Panc1 (cell line): ENCODE results near the gene TP63. TPM values are rescaled to one million over a fixed set of nuclear protein-coding genes. Genes with fewer than 3 reads are reported as not detected.
"Not testable (repeated sequence)": the region's sequence is repeated elsewhere in the genome, so short reads cannot be mapped to it uniquely, and the experiment has no call there.

ENCODE experiments used
- ATAC-seq: fragments of 200-7000 bp; cut with Tn5 transposase; 2 replicates; pipeline ENCODE4 v1.9.1; 2020; ENCODE audit warnings: mild to moderate bottlenecking, moderate library complexity
- BruUV-seq: library from RNA; stranded (reverse); fragments of 400-500 nt; replicated peaks from 2 replicates; lab custom pipeline; 2021; lab: Mats Ljungman, UMichigan
- CTCF ChIA-PET: fragments of 300-600 bp; sonication (Branson Sonifier 250); formaldehyde crosslinking; loops from one replicate; lab custom pipeline; 2022; ENCODE audit warnings: antibody characterized with exemption; lab: Charles Lee
- POLR2A ChIA-PET: fragments of 300-600 bp; sonication (Branson Sonifier 250); formaldehyde crosslinking; loops from one replicate; lab custom pipeline; 2022; ENCODE audit warnings: antibody characterized with exemption; lab: Charles Lee
- DNase-seq: peaks from one replicate; pipeline ENCODE4 v3.0.0-alpha.2; 2010; ENCODE audit warnings: low read depth, low spot score
- H3K27ac ChIP-seq: 2 replicates; pipeline ENCODE4 v1.5.1; 2011; ENCODE audit warnings: mild to moderate bottlenecking, low read length, inconsistent platforms
- H3K27me3 ChIP-seq: fragments of 200-500 bp; sonication (Bioruptor generic); 2 replicates; pipeline ENCODE4 v1.6.0; 2014; ENCODE audit warnings: low read length, inconsistent platforms; ENCODE audit not compliant: control insufficient read depth, insufficient read depth
- H3K36me3 ChIP-seq: fragments of 200-500 bp; sonication (Bioruptor generic); 2 replicates; pipeline ENCODE4 v1.5.1; 2014; ENCODE audit warnings: inconsistent platforms, mild to moderate bottlenecking, low read length, moderate library complexity; ENCODE audit not compliant: control insufficient read depth, insufficient read depth
- H3K4me1 ChIP-seq: 2 replicates; pipeline ENCODE4 v1.5.1; 2011; ENCODE audit warnings: inconsistent platforms, mild to moderate bottlenecking, low read length, moderate library complexity; ENCODE audit not compliant: control insufficient read depth, insufficient read depth
- H3K4me3 ChIP-seq, 2 experiments: 2 replicates each; pipeline ENCODE4 v1.5.1; 2011 to 2012; ENCODE audit warnings: low read depth in 2 of 2, low read length in 2 of 2, mild to moderate bottlenecking in 2 of 2, inconsistent platforms in 1 of 2, moderate library complexity in 1 of 2
- H3K9me3 ChIP-seq: fragments of 200-500 bp; sonication (Bioruptor generic); 2 replicates; pipeline ENCODE4 v1.5.1; 2014; ENCODE audit warnings: low read depth, mild to moderate bottlenecking, inconsistent platforms, low read length, moderate library complexity; ENCODE audit not compliant: control insufficient read depth, insufficient read depth
- POLR2AphosphoS5 ChIP-seq: IDR thresholded peaks from 2 replicates; pipeline ENCODE4 v1.6.1; 2012; ENCODE audit warnings: mild to moderate bottlenecking, low read depth, low read length, moderate library complexity
- SIN3A ChIP-seq: IDR thresholded peaks from 2 replicates; pipeline ENCODE4 v1.6.1; 2012; ENCODE audit warnings: low read depth, mild to moderate bottlenecking, low read length, moderate library complexity, borderline replicate concordance; ENCODE audit not compliant: insufficient read depth
- TCF7L2 ChIP-seq: IDR thresholded peaks from 2 replicates; pipeline ENCODE4 v1.6.1; 2011; ENCODE audit warnings: mild to moderate bottlenecking, low read depth, low read length, inconsistent platforms
- in situ Hi-C: cut with HindIII; loops from 2 replicates; pipeline ENCODE4 v1.10.0; 2016; ENCODE audit warnings: low sequenced_read_pairs, low pct_unique_long_range_greater_than_20kb
- intact Hi-C: fragments of 100-400 bp; cut with micrococcal nuclease; formaldehyde crosslinking; loops from one replicate; pipeline ENCODE4 v1.10.0; 2022; ENCODE audit not compliant: unreplicated experiment
- total RNA-seq: library from RNA; stranded (reverse); gene quantifications from one replicate; pipeline ENCODE4 v1.2.1, GENCODE V29; 2021; ENCODE audit not compliant: unreplicated experiment
- TF ChIP-seq, protein P1 (sequence below): fragments of 450-650 bp; IDR thresholded peaks from 2 replicates; pipeline ENCODE4 v1.5.1; 2017; ENCODE audit warnings: mild to moderate bottlenecking
- TF ChIP-seq, protein P2 (sequence below), 2 experiments: IDR thresholded peaks; 2 replicates each; pipeline ENCODE4 v1.6.1; 2011 to 2012; ENCODE audit warnings: low read depth in 2 of 2, control low read depth in 1 of 2, low read length in 1 of 2, mild to moderate bottlenecking in 1 of 2, moderate library complexity in 1 of 2; ENCODE audit not compliant: insufficient read depth in 1 of 2

The TP63 gene
- total RNA-seq, 1 experiment from 2014 or later, result 0.51 TPM

DNA sequence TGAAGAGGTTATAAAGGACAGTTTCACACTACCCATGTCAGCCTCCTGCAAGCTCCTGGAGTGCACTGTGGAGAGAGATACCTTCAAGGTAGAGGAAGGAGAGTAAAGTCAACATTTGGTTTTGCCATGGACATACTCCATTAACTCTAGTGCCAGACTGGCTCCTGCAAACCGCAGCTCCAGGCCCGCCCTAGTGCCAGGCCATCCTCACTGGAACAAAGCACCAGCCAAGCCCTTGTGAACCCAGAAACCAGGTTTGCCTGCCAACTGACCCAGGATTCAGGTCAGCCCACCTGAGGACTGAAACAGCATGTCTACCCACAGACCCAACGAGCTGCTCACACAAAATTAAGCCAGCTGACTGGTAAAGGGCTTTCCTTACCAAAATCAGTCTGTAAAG lies 41.0 kb upstream of the TP63 start:
- intact Hi-C loops (no loop called here), in situ Hi-C loops (no loop called here)
- ATAC-seq (no peak), DNase-seq (no peak)
- POLR2A ChIA-PET, result no interaction called here
- no TSS peak for BruUV-seq
- H3K4me3 ChIP-seq, result no peak overlapping the region
- no peak overlapping the region for H3K27ac ChIP-seq
- CTCF ChIA-PET, result no interaction called here
- H3K4me1 ChIP-seq, result no peaks in the 10 kb centered on the region
- no peak for TF ChIP-seq TCF7L2
- TF ChIP-seq, protein P1, sequence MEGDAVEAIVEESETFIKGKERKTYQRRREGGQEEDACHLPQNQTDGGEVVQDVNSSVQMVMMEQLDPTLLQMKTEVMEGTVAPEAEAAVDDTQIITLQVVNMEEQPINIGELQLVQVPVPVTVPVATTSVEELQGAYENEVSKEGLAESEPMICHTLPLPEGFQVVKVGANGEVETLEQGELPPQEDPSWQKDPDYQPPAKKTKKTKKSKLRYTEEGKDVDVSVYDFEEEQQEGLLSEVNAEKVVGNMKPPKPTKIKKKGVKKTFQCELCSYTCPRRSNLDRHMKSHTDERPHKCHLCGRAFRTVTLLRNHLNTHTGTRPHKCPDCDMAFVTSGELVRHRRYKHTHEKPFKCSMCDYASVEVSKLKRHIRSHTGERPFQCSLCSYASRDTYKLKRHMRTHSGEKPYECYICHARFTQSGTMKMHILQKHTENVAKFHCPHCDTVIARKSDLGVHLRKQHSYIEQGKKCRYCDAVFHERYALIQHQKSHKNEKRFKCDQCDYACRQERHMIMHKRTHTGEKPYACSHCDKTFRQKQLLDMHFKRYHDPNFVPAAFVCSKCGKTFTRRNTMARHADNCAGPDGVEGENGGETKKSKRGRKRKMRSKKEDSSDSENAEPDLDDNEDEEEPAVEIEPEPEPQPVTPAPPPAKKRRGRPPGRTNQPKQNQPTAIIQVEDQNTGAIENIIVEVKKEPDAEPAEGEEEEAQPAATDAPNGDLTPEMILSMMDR, result no peak
- no peak for TF ChIP-seq POLR2AphosphoS5
- no peak for TF ChIP-seq SIN3A
- TF ChIP-seq, protein P2, sequence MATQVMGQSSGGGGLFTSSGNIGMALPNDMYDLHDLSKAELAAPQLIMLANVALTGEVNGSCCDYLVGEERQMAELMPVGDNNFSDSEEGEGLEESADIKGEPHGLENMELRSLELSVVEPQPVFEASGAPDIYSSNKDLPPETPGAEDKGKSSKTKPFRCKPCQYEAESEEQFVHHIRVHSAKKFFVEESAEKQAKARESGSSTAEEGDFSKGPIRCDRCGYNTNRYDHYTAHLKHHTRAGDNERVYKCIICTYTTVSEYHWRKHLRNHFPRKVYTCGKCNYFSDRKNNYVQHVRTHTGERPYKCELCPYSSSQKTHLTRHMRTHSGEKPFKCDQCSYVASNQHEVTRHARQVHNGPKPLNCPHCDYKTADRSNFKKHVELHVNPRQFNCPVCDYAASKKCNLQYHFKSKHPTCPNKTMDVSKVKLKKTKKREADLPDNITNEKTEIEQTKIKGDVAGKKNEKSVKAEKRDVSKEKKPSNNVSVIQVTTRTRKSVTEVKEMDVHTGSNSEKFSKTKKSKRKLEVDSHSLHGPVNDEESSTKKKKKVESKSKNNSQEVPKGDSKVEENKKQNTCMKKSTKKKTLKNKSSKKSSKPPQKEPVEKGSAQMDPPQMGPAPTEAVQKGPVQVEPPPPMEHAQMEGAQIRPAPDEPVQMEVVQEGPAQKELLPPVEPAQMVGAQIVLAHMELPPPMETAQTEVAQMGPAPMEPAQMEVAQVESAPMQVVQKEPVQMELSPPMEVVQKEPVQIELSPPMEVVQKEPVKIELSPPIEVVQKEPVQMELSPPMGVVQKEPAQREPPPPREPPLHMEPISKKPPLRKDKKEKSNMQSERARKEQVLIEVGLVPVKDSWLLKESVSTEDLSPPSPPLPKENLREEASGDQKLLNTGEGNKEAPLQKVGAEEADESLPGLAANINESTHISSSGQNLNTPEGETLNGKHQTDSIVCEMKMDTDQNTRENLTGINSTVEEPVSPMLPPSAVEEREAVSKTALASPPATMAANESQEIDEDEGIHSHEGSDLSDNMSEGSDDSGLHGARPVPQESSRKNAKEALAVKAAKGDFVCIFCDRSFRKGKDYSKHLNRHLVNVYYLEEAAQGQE (IDR thresholded peaks at IDR 0.05; ENCODE audit: insufficient read depth in 1 of 2, low read depth in 2 of 2, low read length in 1 of 2), result no peak
- H3K36me3 ChIP-seq, result no peaks in the 10 kb centered on the region
- no peaks in the 10 kb centered on the region for H3K27me3 ChIP-seq
- H3K9me3 ChIP-seq, result no peaks in the 10 kb centered on the region

DNA sequence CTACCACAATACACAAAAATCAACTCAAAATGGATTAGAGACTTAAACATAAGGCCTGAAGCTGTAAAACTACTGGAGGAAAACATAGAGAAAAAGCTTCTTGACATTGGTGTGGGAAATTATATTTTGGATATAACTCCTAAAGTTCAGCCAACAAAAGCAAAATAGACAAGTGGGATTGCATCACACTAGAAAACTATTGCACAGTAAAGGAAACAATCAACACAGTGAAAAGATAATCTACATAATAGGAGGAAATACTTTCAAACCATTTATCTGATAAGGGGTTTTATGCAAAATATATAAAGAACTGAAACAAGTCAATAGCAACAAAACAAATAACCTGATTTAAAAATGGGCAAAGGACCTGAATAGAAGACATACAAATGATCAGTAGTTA lies 37.6 kb upstream of the TP63 start:
- ChIA-PET CTCF (no interaction called here), POLR2A (no interaction called here)
- no peak for ATAC-seq
- H3K27ac ChIP-seq, result no peak overlapping the region
- H3K4me1 ChIP-seq, result no peaks in the 10 kb centered on the region
- BruUV-seq, result no TSS peak
- in situ Hi-C loops, result no loop called here
- no peak overlapping the region for H3K4me3 ChIP-seq
- H3K27me3 ChIP-seq, result no peaks in the 10 kb centered on the region
- DNase-seq, result no peak
- no peaks in the 10 kb centered on the region for H3K36me3 ChIP-seq
- TF ChIP-seq TCF7L2 (no peak), POLR2AphosphoS5 (no peak), SIN3A (no peak)
- TF ChIP-seq, protein P1, result no peak
- TF ChIP-seq, protein P2 (IDR thresholded peaks at IDR 0.05; ENCODE audit: insufficient read depth in 1 of 2, low read depth in 2 of 2, low read length in 1 of 2), result no peak
- H3K9me3 ChIP-seq, result no peaks in the 10 kb centered on the region
- intact Hi-C loops, result no loop called here

DNA sequence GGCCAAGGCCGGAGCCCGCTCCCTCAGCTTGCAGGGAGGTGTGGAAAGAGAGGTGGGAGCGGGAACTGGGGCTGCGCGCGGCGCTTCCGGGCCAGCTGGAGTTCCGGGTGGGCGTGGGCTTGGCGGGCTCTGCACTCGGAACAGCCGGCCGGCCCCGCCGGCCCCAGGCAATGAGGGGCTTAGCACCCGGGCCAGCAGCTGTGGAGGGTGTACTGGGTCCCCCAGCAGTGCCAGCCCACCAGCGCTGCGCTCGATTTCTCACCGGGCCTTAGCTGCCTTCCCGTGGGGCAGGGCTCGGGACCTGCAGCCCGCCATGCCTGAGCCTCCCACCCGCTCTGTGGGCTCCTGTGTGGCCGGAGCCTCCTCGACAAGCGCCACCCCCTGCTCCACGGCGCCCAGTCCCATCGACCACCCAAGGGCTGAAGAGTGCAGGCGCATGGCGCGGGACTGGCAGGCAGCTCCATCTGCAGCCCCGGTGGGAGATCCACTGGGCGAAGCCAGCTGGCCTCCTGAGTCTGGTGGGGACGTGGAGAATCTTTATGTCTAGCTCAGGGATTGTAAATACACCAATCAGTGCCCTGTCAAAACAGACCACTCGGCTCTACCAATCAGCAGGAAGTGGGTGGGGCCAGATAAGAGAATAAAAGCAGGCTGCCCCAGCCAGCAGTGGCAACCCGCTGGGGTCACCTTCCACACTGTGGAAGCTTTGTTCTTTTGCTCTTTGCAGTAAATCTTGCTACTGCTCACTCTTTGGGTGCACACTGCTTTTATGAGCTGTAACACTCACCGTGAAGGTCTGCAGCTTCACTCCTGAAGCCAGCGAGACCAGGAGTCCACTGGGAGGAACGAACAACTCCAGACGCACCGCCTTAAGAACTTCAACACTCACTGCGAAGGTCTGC lies 34.9 kb upstream of the TP63 start:
- in situ Hi-C loops, result not testable (repeated sequence)

More for the DNA sequence above, 34.9 kb upstream of the TP63 start:
- BruUV-seq, H3K27ac ChIP-seq, H3K9me3 ChIP-seq, CTCF ChIA-PET, H3K27me3 ChIP-seq, H3K4me3 ChIP-seq, intact Hi-C loops, ATAC-seq, H3K36me3 ChIP-seq, H3K4me1 ChIP-seq, DNase-seq, POLR2A ChIA-PET: not testable (repeated sequence)
